Parathyroid adenoma (tissue), 2 donors: ENCODE data around the gene SORCS2.

ENCODE experiments used
- H2AFZ ChIP-seq: fragments of 300-600 bp; sonication (generic); one replicate; pipeline ENCODE4 v1.7.0; 2017; ENCODE audit warnings: antibody characterized with exemption, mild to moderate bottlenecking
- H3K27ac ChIP-seq: fragments of 300-600 bp; sonication (generic); one replicate; pipeline ENCODE4 v1.7.0; 2017
- H3K27me3 ChIP-seq: fragments of 300-600 bp; sonication (generic); one replicate; pipeline ENCODE4 v1.7.0; 2017; ENCODE audit warnings: low read length; ENCODE audit not compliant: control insufficient read depth, insufficient read depth
- H3K36me3 ChIP-seq: fragments of 300-600 bp; sonication (generic); one replicate; pipeline ENCODE4 v1.7.0; 2017; ENCODE audit warnings: low read length; ENCODE audit not compliant: control insufficient read depth, insufficient read depth
- H3K4me1 ChIP-seq: fragments of 300-600 bp; sonication (generic); one replicate; pipeline ENCODE4 v1.7.0; 2017; ENCODE audit warnings: control low read depth
- H3K4me2 ChIP-seq: fragments of 300-600 bp; sonication (generic); one replicate; pipeline ENCODE4 v1.7.0; 2017; ENCODE audit warnings: low read length
- H3K4me3 ChIP-seq: fragments of 300-600 bp; sonication (generic); one replicate; pipeline ENCODE4 v1.7.0; 2017; ENCODE audit warnings: low read depth, low read length
- H3K79me2 ChIP-seq: fragments of 300-600 bp; sonication (generic); one replicate; pipeline ENCODE4 v1.7.0; 2017; ENCODE audit warnings: control low read depth
- H3K9ac ChIP-seq: fragments of 300-600 bp; sonication (generic); one replicate; pipeline ENCODE4 v1.7.0; 2017; ENCODE audit warnings: mild to moderate bottlenecking
- H3K9me3 ChIP-seq: fragments of 300-600 bp; sonication (generic); one replicate; pipeline ENCODE4 v1.7.0; 2017; ENCODE audit warnings: low read length; ENCODE audit not compliant: control insufficient read depth
- CTCF ChIP-seq: fragments of 300-600 bp; sonication (generic); IDR thresholded peaks from one replicate; pipeline ENCODE4 v1.7.0; 2017; ENCODE audit warnings: antibody characterized with exemption, mild to moderate bottlenecking
- donor health status: primary hyperparathyroidism.

SORCS2 gene

GRCh38 chr4:7462509-7462971 is 270.2 kb downstream of the SORCS2 start:
- Histone ChIP-seq H3K36me3 (no peaks in the 10 kb centered on the region), H3K4me2 (no peak overlapping the region), H3K9me3 (no peaks in the 10 kb centered on the region), H3K4me3 (no peak overlapping the region), H3K9ac (no peak overlapping the region), H3K27ac (no peak overlapping the region), H3K27me3 (no peaks in the 10 kb centered on the region), H3K4me1 (no peaks in the 10 kb centered on the region), H2AFZ (no peak overlapping the region), H3K79me2 (no peaks in the 10 kb centered on the region)
- no peak for TF ChIP-seq CTCF

DNA sequence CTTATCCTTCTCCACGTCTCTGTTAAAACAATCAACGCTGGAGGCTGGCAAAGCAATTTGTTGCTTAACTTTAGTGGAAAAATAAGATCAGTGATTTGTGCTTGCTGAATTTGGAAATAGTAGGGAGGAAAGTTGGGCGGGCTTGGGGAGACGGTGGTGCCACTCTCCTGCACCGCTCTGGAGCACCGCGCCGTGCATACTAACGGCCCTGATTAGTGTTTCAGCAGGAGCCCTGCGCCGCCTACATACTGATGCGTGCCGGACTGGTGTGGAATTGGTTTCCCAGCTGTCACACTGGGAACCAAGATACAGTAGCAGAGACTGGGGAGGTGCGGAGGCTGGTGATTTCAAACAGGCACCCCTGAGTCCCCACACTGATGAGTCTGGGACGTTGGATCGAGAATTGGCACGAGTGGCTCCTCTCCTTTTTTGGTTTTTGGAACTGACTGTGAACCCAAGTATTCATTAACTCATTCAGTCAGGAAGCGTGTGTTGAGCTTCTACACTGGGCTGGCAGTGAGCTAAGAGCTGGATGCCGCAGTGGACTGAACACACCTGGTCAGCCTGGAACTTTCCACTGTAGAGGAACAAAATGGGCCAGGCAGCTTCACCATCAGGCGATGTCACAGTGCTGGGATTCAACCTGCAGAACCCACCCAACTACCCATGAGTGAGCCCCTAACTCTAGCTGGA is 271.4 kb downstream of the SORCS2 start:
- Histone ChIP-seq H3K27me3 (no peaks in the 10 kb centered on the region), H3K4me1 (no peaks in the 10 kb centered on the region), H3K4me3 (no peak overlapping the region), H3K27ac (no peak overlapping the region), H2AFZ (no peak overlapping the region), H3K79me2 (no peaks in the 10 kb centered on the region), H3K9ac (no peak overlapping the region), H3K9me3 (no peaks in the 10 kb centered on the region), H3K36me3 (no peaks in the 10 kb centered on the region), H3K4me2 (no peak overlapping the region)
- no peak for TF ChIP-seq CTCF

- Histone ChIP-seq H3K79me2 (no peaks in the 10 kb centered on the region), H3K4me1 (no peaks in the 10 kb centered on the region), H3K4me2 (no peak overlapping the region), H3K9me3 (no peaks in the 10 kb centered on the region), H3K9ac (no peak overlapping the region), H2AFZ (no peak overlapping the region), H3K36me3 (no peaks in the 10 kb centered on the region), H3K4me3 (no peak overlapping the region), H3K27ac (no peak overlapping the region), H3K27me3 (no peaks in the 10 kb centered on the region)
- no peak for TF ChIP-seq CTCF
These were observed 271.9 kb downstream of the SORCS2 start for GRCh38 chr4:7464259-7464655.

GRCh38 chr4:7465017-7465416 is 272.7 kb downstream of the SORCS2 start:
- no peaks in the 10 kb centered on the region for H3K9me3 ChIP-seq
- no peak overlapping the region for H3K4me2 ChIP-seq
- H3K79me2 ChIP-seq = no peaks in the 10 kb centered on the region
- H3K4me3 ChIP-seq = no peak overlapping the region
- H3K9ac ChIP-seq = no peak overlapping the region
- no peak overlapping the region for H2AFZ ChIP-seq
- no peak overlapping the region for H3K27ac ChIP-seq
- no peaks in the 10 kb centered on the region for H3K27me3 ChIP-seq
- no peak for TF ChIP-seq CTCF
- no peaks in the 10 kb centered on the region for H3K36me3 ChIP-seq
- H3K4me1 ChIP-seq = no peaks in the 10 kb centered on the region

- H3K9ac ChIP-seq = no peak overlapping the region
- H2AFZ ChIP-seq = no peak overlapping the region
- no peak for TF ChIP-seq CTCF
- no peaks in the 10 kb centered on the region for H3K79me2 ChIP-seq
- no peaks in the 10 kb centered on the region for H3K27me3 ChIP-seq
- H3K27ac ChIP-seq = no peak overlapping the region
- no peaks in the 10 kb centered on the region for H3K4me1 ChIP-seq
- H3K4me2 ChIP-seq = no peak overlapping the region
- no peaks in the 10 kb centered on the region for H3K36me3 ChIP-seq
- H3K4me3 ChIP-seq = no peak overlapping the region
- H3K9me3 ChIP-seq = no peaks in the 10 kb centered on the region
These were observed 273.9 kb downstream of the SORCS2 start for GRCh38 chr4:7466215-7466614.
